ENCODE measurements around the gene ZBTB33.

The ZBTB33 gene

DNA sequence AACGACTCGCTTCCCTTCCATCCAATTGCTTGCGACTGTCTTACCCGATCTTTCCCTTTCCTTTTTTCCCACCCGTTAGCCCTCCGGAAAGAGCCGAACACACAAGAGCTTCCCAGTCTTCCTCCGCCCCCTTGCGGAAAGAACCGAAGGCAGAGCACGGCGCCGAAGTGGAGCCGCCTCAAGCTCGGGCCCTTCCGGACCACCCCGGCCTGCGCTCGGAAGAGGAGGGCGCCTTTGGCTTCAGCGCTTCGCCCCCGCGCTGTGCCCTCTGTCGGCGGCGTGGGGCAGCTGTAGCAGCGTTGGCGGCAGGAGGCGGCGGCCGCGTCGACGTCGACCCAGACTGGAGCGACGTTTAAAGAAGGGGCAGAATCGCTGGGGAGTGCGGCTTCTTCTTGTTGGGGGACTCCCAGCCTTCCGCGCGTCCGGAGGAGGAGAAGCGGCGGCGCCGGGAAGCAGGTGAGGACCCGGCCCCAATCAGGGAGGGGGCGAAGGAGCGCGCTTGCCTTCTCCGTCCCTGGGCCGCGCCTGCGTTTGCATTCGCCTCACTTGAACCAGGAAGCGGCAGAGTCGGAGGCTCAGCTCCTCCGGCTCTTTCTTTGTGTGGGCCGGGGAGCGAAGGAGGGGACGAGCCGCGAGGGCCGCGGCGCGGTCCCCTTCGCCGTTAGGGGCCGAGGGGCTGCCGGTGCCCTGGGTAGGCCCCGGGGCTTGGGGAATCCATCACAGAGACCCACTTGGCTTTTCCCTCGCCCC, at the start of gene ZBTB33:
Gene ZBTB33 (plus strand): TSS at position 291 of the 750 bp plus-strand sequence. CDS start 2,604 bp downstream, outside the sequence.
- H3K9me2 ChIP-seq (replicated peaks; ENCODE audit: insufficient read depth, low read length), result no peaks in the 10 kb centered on the region
- peak; percentile 89 for DNase-seq
- H3K27ac ChIP-seq (ENCODE audit: low read length), result peak within 1 kb of the TSS; percentile 73
- no peaks in the 10 kb centered on the region for H4K20me1 ChIP-seq (ENCODE audit: insufficient read depth, low read length)
- peaks cover 30% of the 10 kb centered on the region for H3K79me2 ChIP-seq (ENCODE audit: low read length)
- H3K4me3 ChIP-seq (ENCODE audit: low read length), result peak within 1 kb of the TSS; percentile 72
- TF ChIP-seq EZH2 (optimal IDR thresholded peaks at IDR 0.05; ENCODE audit: low read depth, low read length) (no peak), CTCF (IDR thresholded peaks at IDR 0.05; ENCODE audit: low read length) (peak; percentile 58), EZH2phosphoT487 (IDR thresholded peaks at IDR 0.05; ENCODE audit: low read length) (no peak)
- peaks cover 5% of the 10 kb centered on the region; the same call in 1 of the 2 replicates for H3K4me1 ChIP-seq (ENCODE audit: low read length)
- peak within 1 kb of the TSS; percentile 76; the same call in 1 of the 2 replicates for H3K4me2 ChIP-seq (ENCODE audit: low read depth, low read length)
- no peaks in the 10 kb centered on the region for H3K27me3 ChIP-seq (replicated peaks; ENCODE audit: insufficient read depth, low read length)
- H2AFZ ChIP-seq (ENCODE audit: low read length), result peak within 1 kb of the TSS; percentile 45
- H3K36me3 ChIP-seq (replicated peaks; ENCODE audit: insufficient read depth, low read length), result peaks cover 4% of the 10 kb centered on the region; the same call in 1 of the 2 replicates
- H3K9ac ChIP-seq (ENCODE audit: low read length), result peak within 1 kb of the TSS; percentile 70
- no peaks in the 10 kb centered on the region for H3K9me3 ChIP-seq (replicated peaks; ENCODE audit: insufficient read depth, low read length)
- H3F3A ChIP-seq (ENCODE audit: insufficient read depth, low read length), result no peaks in the 10 kb centered on the region

DNA sequence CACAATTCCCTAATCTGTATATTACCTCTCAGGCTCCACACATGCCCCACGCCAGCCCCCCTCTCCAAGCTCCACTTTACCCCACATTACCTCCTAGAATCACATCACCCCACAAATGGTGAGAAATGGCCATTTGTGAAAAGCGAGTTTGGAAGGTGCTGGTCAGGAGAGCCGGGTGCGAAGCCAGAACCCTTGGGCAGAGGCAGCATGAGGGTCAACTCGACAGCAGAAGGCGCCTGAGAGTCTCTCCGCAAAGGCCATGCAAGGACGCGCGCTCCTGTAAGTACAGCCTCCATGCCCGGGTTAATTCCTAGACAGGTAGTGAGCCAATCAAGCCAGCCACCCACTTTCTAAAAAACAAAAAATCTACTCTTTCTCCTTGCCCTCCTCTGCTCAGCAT, 49.8 kb upstream of the ZBTB33 start:
- no peaks in the 10 kb centered on the region for H3K36me3 ChIP-seq (replicated peaks; ENCODE audit: insufficient read depth, low read length)
- TF ChIP-seq CTCF (IDR thresholded peaks at IDR 0.05; ENCODE audit: low read length), result no peak
- no peak for TF ChIP-seq EZH2phosphoT487 (IDR thresholded peaks at IDR 0.05; ENCODE audit: low read length)
- TF ChIP-seq EZH2 (optimal IDR thresholded peaks at IDR 0.05; ENCODE audit: low read depth, low read length), result no peak
- no peak overlapping the region for H3K4me2 ChIP-seq (ENCODE audit: low read depth, low read length)
- no peak overlapping the region for H2AFZ ChIP-seq (ENCODE audit: low read length)
- H3K9me2 ChIP-seq (replicated peaks; ENCODE audit: insufficient read depth, low read length), result no peaks in the 10 kb centered on the region
- H4K20me1 ChIP-seq (ENCODE audit: insufficient read depth, low read length), result no peaks in the 10 kb centered on the region
- H3K9ac ChIP-seq (ENCODE audit: low read length), result no peak overlapping the region
- no peak for DNase-seq
- no peak overlapping the region for H3K27ac ChIP-seq (ENCODE audit: low read length)
- H3K4me1 ChIP-seq (ENCODE audit: low read length), result no peaks in the 10 kb centered on the region
- no peaks in the 10 kb centered on the region for H3K9me3 ChIP-seq (replicated peaks; ENCODE audit: insufficient read depth, low read length)
- no peaks in the 10 kb centered on the region for H3K27me3 ChIP-seq (replicated peaks; ENCODE audit: insufficient read depth, low read length)
- no peaks in the 10 kb centered on the region for H3K79me2 ChIP-seq (ENCODE audit: low read length)
- H3K4me3 ChIP-seq (ENCODE audit: low read length), result no peak overlapping the region
- H3F3A ChIP-seq (ENCODE audit: insufficient read depth, low read length), result no peaks in the 10 kb centered on the region

GRCh38 chrX:120205816-120206753, 44.5 kb upstream of the ZBTB33 start:
- Histone ChIP-seq H3K9me3 (replicated peaks; ENCODE audit: insufficient read depth, low read length) (no peaks in the 10 kb centered on the region), H3K4me1 (ENCODE audit: low read length) (no peaks in the 10 kb centered on the region), H2AFZ (ENCODE audit: low read length) (no peak overlapping the region), H3K4me3 (ENCODE audit: low read length) (no peak overlapping the region), H3K4me2 (ENCODE audit: low read depth, low read length) (no peak overlapping the region), H4K20me1 (ENCODE audit: insufficient read depth, low read length) (no peaks in the 10 kb centered on the region), H3F3A (ENCODE audit: insufficient read depth, low read length) (no peaks in the 10 kb centered on the region), H3K27me3 (replicated peaks; ENCODE audit: insufficient read depth, low read length) (no peaks in the 10 kb centered on the region), H3K79me2 (ENCODE audit: low read length) (no peaks in the 10 kb centered on the region), H3K36me3 (replicated peaks; ENCODE audit: insufficient read depth, low read length) (no peaks in the 10 kb centered on the region), H3K9me2 (replicated peaks; ENCODE audit: insufficient read depth, low read length) (no peaks in the 10 kb centered on the region), H3K9ac (ENCODE audit: low read length) (no peak overlapping the region), H3K27ac (ENCODE audit: low read length) (no peak overlapping the region)
- no peak for DNase-seq
- no peak for TF ChIP-seq EZH2 (optimal IDR thresholded peaks at IDR 0.05; ENCODE audit: low read depth, low read length)
- no peak for TF ChIP-seq EZH2phosphoT487 (IDR thresholded peaks at IDR 0.05; ENCODE audit: low read length)
- TF ChIP-seq CTCF (IDR thresholded peaks at IDR 0.05; ENCODE audit: low read length), result no peak
